Right kidney (tissue), 1 donor: ENCODE results near the gene ZC3H8.
A peak's percentile ranks its signal among the peaks of the same experiment; 100 is the strongest.
"Not testable (repeated sequence)": the region's sequence is repeated elsewhere in the genome, so short reads cannot be mapped to it uniquely, and the experiment has no call there.

Source experiments
- DNase-seq: peaks from one replicate; pipeline ENCODE4 v3.0.0-alpha.2; 2016

ZC3H8 gene

GRCh38 chr2:112260295-112260625 is 5.4 kb upstream of the ZC3H8 start:
- no peak for DNase-seq

- DNase-seq, result peak; percentile 71
Measured at GRCh38 chr2:112259509-112260294, 4.9 kb upstream of the ZC3H8 start.

GRCh38 chr2:112257575-112257974 is 2.7 kb upstream of the ZC3H8 start:
- DNase-seq, result no peak

- DNase-seq, result no peak
Measured at GRCh38 chr2:112256654-112257053, 1.8 kb upstream of the ZC3H8 start.

GRCh38 chr2:112255875-112256274 is 1.0 kb upstream of the ZC3H8 start:
- DNase-seq, result no peak

GRCh38 chr2:112253261-112253815 is 1.5 kb downstream of the ZC3H8 start:
- DNase-seq, result no peak

GRCh38 chr2:112251271-112251670 is 3.6 kb downstream of the ZC3H8 start:
- no peak for DNase-seq

- DNase-seq, result no peak
Measured at GRCh38 chr2:112244854-112245253, 10.0 kb downstream of the ZC3H8 start.

- DNase-seq, result no peak
Measured at GRCh38 chr2:112243233-112243632, 11.6 kb downstream of the ZC3H8 start.

GRCh38 chr2:112242384-112242783 is 12.5 kb downstream of the ZC3H8 start:
- no peak for DNase-seq

- DNase-seq, result no peak
Measured at GRCh38 chr2:112239862-112240261, 15.0 kb downstream of the ZC3H8 start.

- no peak for DNase-seq
Measured at GRCh38 chr2:112230371-112230770, 24.5 kb downstream of the ZC3H8 start.

- no peak for DNase-seq
Measured at GRCh38 chr2:112229348-112229747, 25.5 kb downstream of the ZC3H8 start.

- DNase-seq, result no peak
Measured at GRCh38 chr2:112220831-112221230, 34.0 kb downstream of the ZC3H8 start.

- no peak for DNase-seq
Measured at GRCh38 chr2:112220186-112220585, 34.7 kb downstream of the ZC3H8 start.

- no peak for DNase-seq
Measured at GRCh38 chr2:112217854-112218253, 37.0 kb downstream of the ZC3H8 start.

- DNase-seq, result no peak
Measured at GRCh38 chr2:112216167-112216566, 38.7 kb downstream of the ZC3H8 start.

- not testable (repeated sequence) for DNase-seq
Measured at GRCh38 chr2:112207905-112208304, 46.9 kb downstream of the ZC3H8 start.

- no peak for DNase-seq
Measured at GRCh38 chr2:112204411-112204810, 50.4 kb downstream of the ZC3H8 start.

GRCh38 chr2:112201696-112202430 is 53.0 kb downstream of the ZC3H8 start:
- no peak for DNase-seq

- DNase-seq, result no peak
Measured at GRCh38 chr2:112199188-112199587, 55.7 kb downstream of the ZC3H8 start.

- no peak for DNase-seq
Measured at GRCh38 chr2:112198780-112199179, 56.1 kb downstream of the ZC3H8 start.

- no peak for DNase-seq
Measured at GRCh38 chr2:112197868-112198267, 57.0 kb downstream of the ZC3H8 start.

GRCh38 chr2:112195950-112196349 is 58.9 kb downstream of the ZC3H8 start:
- DNase-seq, result no peak
